ENCODE data around the gene TTC24. TPM values are rescaled to one million over a fixed set of nuclear protein-coding genes. Genes with fewer than 3 reads are reported as not detected.
"Not testable (repeated sequence)": the region's sequence is repeated elsewhere in the genome, so short reads cannot be mapped to it uniquely, and the experiment has no call there.

TTC24 gene
- total RNA-seq, 1 donor from 2014 or later: not detected

- Mint-ChIP-seq H3K9me3 (ENCODE audit: unreplicated experiment) (no peaks in the 10 kb centered on the region), H3K4me3 (ENCODE audit: unreplicated experiment) (no peak overlapping the region), H3K27me3 (ENCODE audit: unreplicated experiment) (peaks cover 15% of the 10 kb centered on the region), H3K4me1 (ENCODE audit: unreplicated experiment) (peaks cover 26% of the 10 kb centered on the region), H3K36me3 (ENCODE audit: low read depth, unreplicated experiment) (no peaks in the 10 kb centered on the region), H3K27ac (ENCODE audit: unreplicated experiment) (no peak overlapping the region)
- no peak for DNase-seq (ENCODE audit: low spot score)
- TF ChIP-seq CTCF (IDR thresholded peaks at IDR 0.05; ENCODE audit: unreplicated experiment): no peak
Measured at GRCh38 chr1:156586323-156586722, 6.8 kb downstream of the TTC24 start.

GRCh38 chr1:156586892-156587477, 7.5 kb downstream of the TTC24 start:
- Mint-ChIP-seq H3K27me3 (ENCODE audit: unreplicated experiment) (peaks cover 13% of the 10 kb centered on the region), H3K4me1 (ENCODE audit: unreplicated experiment) (peaks cover 27% of the 10 kb centered on the region), H3K4me3 (ENCODE audit: unreplicated experiment) (no peak overlapping the region), H3K9me3 (ENCODE audit: unreplicated experiment) (no peaks in the 10 kb centered on the region), H3K36me3 (ENCODE audit: low read depth, unreplicated experiment) (no peaks in the 10 kb centered on the region), H3K27ac (ENCODE audit: unreplicated experiment) (no peak overlapping the region)
- DNase-seq (ENCODE audit: low spot score): no peak
- no peak for TF ChIP-seq CTCF (IDR thresholded peaks at IDR 0.05; ENCODE audit: unreplicated experiment)

- H3K4me1 Mint-ChIP-seq (ENCODE audit: unreplicated experiment): peaks cover 34% of the 10 kb centered on the region
- H3K4me3 Mint-ChIP-seq (ENCODE audit: unreplicated experiment); H3K36me3 Mint-ChIP-seq (ENCODE audit: low read depth, unreplicated experiment); H3K9me3 Mint-ChIP-seq (ENCODE audit: unreplicated experiment); H3K27ac Mint-ChIP-seq (ENCODE audit: unreplicated experiment); DNase-seq (ENCODE audit: low spot score): not testable (repeated sequence)
- H3K27me3 Mint-ChIP-seq (ENCODE audit: unreplicated experiment): peaks cover 15% of the 10 kb centered on the region
Measured at GRCh38 chr1:156587927-156588326, 8.4 kb downstream of the TTC24 start.

GRCh38 chr1:156589546-156589945, 10.0 kb downstream of the TTC24 start:
- Mint-ChIP-seq H3K27ac (ENCODE audit: unreplicated experiment) (peak overlapping the region; percentile 75), H3K4me1 (ENCODE audit: unreplicated experiment) (peaks cover 38% of the 10 kb centered on the region), H3K27me3 (ENCODE audit: unreplicated experiment) (peaks cover 11% of the 10 kb centered on the region), H3K36me3 (ENCODE audit: low read depth, unreplicated experiment) (peaks cover 6% of the 10 kb centered on the region), H3K9me3 (ENCODE audit: unreplicated experiment) (no peaks in the 10 kb centered on the region), H3K4me3 (ENCODE audit: unreplicated experiment) (no peak overlapping the region)
- no peak for DNase-seq (ENCODE audit: low spot score)
- TF ChIP-seq CTCF (IDR thresholded peaks at IDR 0.05; ENCODE audit: unreplicated experiment): no peak

GRCh38 chr1:156590326-156591180, 11.0 kb downstream of the TTC24 start:
- H3K9me3 Mint-ChIP-seq (ENCODE audit: unreplicated experiment): no peaks in the 10 kb centered on the region
- H3K4me3 Mint-ChIP-seq (ENCODE audit: unreplicated experiment): peak overlapping the region; percentile 79
- no peak for TF ChIP-seq CTCF (IDR thresholded peaks at IDR 0.05; ENCODE audit: unreplicated experiment)
- peaks cover 36% of the 10 kb centered on the region for H3K4me1 Mint-ChIP-seq (ENCODE audit: unreplicated experiment)
- H3K36me3 Mint-ChIP-seq (ENCODE audit: low read depth, unreplicated experiment): peaks cover 16% of the 10 kb centered on the region
- DNase-seq (ENCODE audit: low spot score): no peak
- peak overlapping the region; percentile 94 for H3K27ac Mint-ChIP-seq (ENCODE audit: unreplicated experiment)
- H3K27me3 Mint-ChIP-seq (ENCODE audit: unreplicated experiment): peaks cover 6% of the 10 kb centered on the region

All from endothelial cell (in vitro differentiated cells).